ENCODE data around the gene RAB8B.

GRCh38 chr15:63264688-63265293, 75.4 kb downstream of the RAB8B start:
- no peak for TF ChIP-seq EZH2phosphoT487 (IDR thresholded peaks at IDR 0.05; ENCODE audit: low read length)
- no peak for TF ChIP-seq EZH2 (optimal IDR thresholded peaks at IDR 0.05; ENCODE audit: low read depth, low read length)
- TF ChIP-seq CTCF (IDR thresholded peaks at IDR 0.05; ENCODE audit: low read length) = no peak

Data from MM.1S (cell line).